IMR-90 (cell line): ENCODE measurements around the gene GJA4. TPM values are rescaled to one million over a fixed set of nuclear protein-coding genes. Genes with fewer than 3 reads are reported as not detected.

Source experiments
- ATAC-seq: fragments of 200-7000 bp; cut with Tn5 transposase; 2 replicates; pipeline ENCODE4 v1.9.1; 2020; ENCODE audit warnings: low read depth, mild to moderate bottlenecking, moderate library complexity
- BruUV-seq: library from RNA; stranded (reverse); fragments of 400-500 nt; replicated peaks from 2 replicates; lab custom pipeline; 2021; lab: Mats Ljungman, UMichigan
- CTCF ChIA-PET: fragments of 300-600 bp; formaldehyde crosslinking; extraction: SDS; loops from one replicate; lab custom pipeline; 2021; ENCODE audit warnings: antibody characterized with exemption; lab: Yijun Ruan, JAX
- POLR2A ChIA-PET: fragments of 300-600 bp; sonication (Branson Sonifier 250); formaldehyde crosslinking; loops from one replicate; lab custom pipeline; 2022; ENCODE audit warnings: antibody characterized with exemption; ENCODE audit not compliant: unreplicated experiment; lab: Charles Lee
- DNase-seq: peaks from one replicate; pipeline ENCODE4 v3.0.0; 2013
- H2AFZ ChIP-seq: replicated peaks from 2 replicates; pipeline ENCODE3; 2013; ENCODE audit warnings: low read length, mild to moderate bottlenecking; ENCODE audit not compliant: poor library complexity
- H2AK5ac ChIP-seq: 2 replicates; pipeline ENCODE4 v1.6.1; 2013; ENCODE audit warnings: low read depth, low read length, inconsistent platforms
- H2AK9ac ChIP-seq: replicated peaks from 2 replicates; pipeline ENCODE3; 2013; ENCODE audit warnings: mild to moderate bottlenecking, low read depth, low read length, moderate library complexity; ENCODE audit not compliant: poor library complexity
- H2BK120ac ChIP-seq: 2 replicates; pipeline ENCODE4 v1.6.1; 2013; ENCODE audit warnings: low read depth, low read length, inconsistent platforms
- H2BK15ac ChIP-seq: 3 replicates; pipeline ENCODE4 v1.6.1; 2013; ENCODE audit warnings: low read depth, low read length, inconsistent platforms
- H2BK20ac ChIP-seq: 2 replicates; pipeline ENCODE4 v1.6.1; 2013; ENCODE audit warnings: low read depth, mild to moderate bottlenecking, inconsistent platforms, low read length, moderate library complexity
- H2BK5ac ChIP-seq: 2 replicates; pipeline ENCODE4 v1.6.1; 2013; ENCODE audit warnings: mild to moderate bottlenecking, low read depth, low read length, inconsistent platforms; ENCODE audit not compliant: poor library complexity, severe bottlenecking
- H3K14ac ChIP-seq: replicated peaks from 2 replicates; pipeline ENCODE4 v1.6.1; 2013; ENCODE audit warnings: low read depth, low read length, inconsistent platforms
- H3K18ac ChIP-seq: 2 replicates; pipeline ENCODE4 v1.6.1; 2013; ENCODE audit warnings: low read depth, low read length, control low read depth
- H3K23ac ChIP-seq: 2 replicates; pipeline ENCODE4 v1.6.1; 2013; ENCODE audit warnings: low read depth, low read length, inconsistent platforms
- H3K27ac ChIP-seq: 2 replicates; pipeline ENCODE4 v1.5.1; 2013; ENCODE audit warnings: mild to moderate bottlenecking, control low read depth, low read length; ENCODE audit not compliant: insufficient read depth
- H3K27me3 ChIP-seq: 2 replicates; pipeline ENCODE4 v1.6.1; 2013; ENCODE audit warnings: low read length; ENCODE audit not compliant: control insufficient read depth, insufficient read depth
- H3K36me3 ChIP-seq: 2 replicates; pipeline ENCODE4 v1.6.1; 2013; ENCODE audit warnings: low read length, mixed read lengths; ENCODE audit not compliant: control insufficient read depth, insufficient read depth
- H3K4ac ChIP-seq: 2 replicates; pipeline ENCODE4 v1.6.1; 2013; ENCODE audit warnings: low read depth, low read length, inconsistent platforms
- H3K4me1 ChIP-seq: 2 replicates; pipeline ENCODE4 v1.6.1; 2013; ENCODE audit warnings: low read length, mixed read lengths; ENCODE audit not compliant: control insufficient read depth, insufficient read depth
- H3K4me2 ChIP-seq: 2 replicates; pipeline ENCODE4 v1.6.1; 2013; ENCODE audit warnings: low read depth, mild to moderate bottlenecking, control low read depth, low read length, moderate library complexity
- H3K4me3 ChIP-seq: 2 replicates; pipeline ENCODE4 v1.5.1; 2013; ENCODE audit warnings: low read depth, mild to moderate bottlenecking, control low read depth, low read length, moderate library complexity; ENCODE audit not compliant: insufficient read depth
- H3K56ac ChIP-seq: 2 replicates; pipeline ENCODE4 v1.6.1; 2013; ENCODE audit warnings: low read length, inconsistent platforms; ENCODE audit not compliant: insufficient read depth; ENCODE audit errors: extremely low read depth
- H3K79me1 ChIP-seq, 2 experiments: 2 replicates each; pipeline ENCODE4 v1.6.1; 2013; ENCODE audit warnings: low read length in 2 of 2, inconsistent platforms in 1 of 2, low read depth in 1 of 2
- H3K9ac ChIP-seq: 2 replicates; pipeline ENCODE4 v1.6.1; 2013; ENCODE audit warnings: low read depth, low read length, control low read depth
- H3K9me1 ChIP-seq: 2 replicates; pipeline ENCODE4 v1.6.1; 2013; ENCODE audit warnings: low read length, inconsistent platforms; ENCODE audit not compliant: insufficient read depth
- H3K9me3 ChIP-seq: 2 replicates; pipeline ENCODE4 v1.6.1; 2013; ENCODE audit warnings: low read length; ENCODE audit not compliant: control insufficient read depth, insufficient read depth
- H4K20me1 ChIP-seq: 2 replicates; pipeline ENCODE4 v1.6.1; 2013; ENCODE audit warnings: low read length, inconsistent platforms; ENCODE audit not compliant: insufficient read depth
- H4K5ac ChIP-seq: 2 replicates; pipeline ENCODE4 v1.6.1; 2013; ENCODE audit warnings: mild to moderate bottlenecking, low read depth, low read length, control low read depth
- H4K8ac ChIP-seq, 2 experiments: 2 replicates each; pipeline ENCODE4 v1.6.1; 2013; ENCODE audit warnings: low read depth in 2 of 2, low read length in 2 of 2, control low read depth in 1 of 2, inconsistent platforms in 1 of 2
- H4K91ac ChIP-seq: 2 replicates; pipeline ENCODE4 v1.6.1; 2013; ENCODE audit warnings: low read depth, low read length, inconsistent platforms; ENCODE audit not compliant: insufficient read depth
- CTCF ChIP-seq: conservative IDR thresholded peaks from 2 replicates; pipeline ENCODE4 v1.5.1; 2012; ENCODE audit warnings: mild to moderate bottlenecking, low read depth, low read length, improper control_type of control experiment
- NFE2L2 ChIP-seq: fragments of 150-350 bp; IDR thresholded peaks from 2 replicates; pipeline ENCODE4 v1.6.1; 2016; ENCODE audit warnings: low read depth, mild to moderate bottlenecking, low read length
- WGBS, 2 experiments: methylation state at CpG; one replicate each; pipeline versions ENCODE4 v1.1.5 to v1.1.7; 2013; ENCODE audit warnings: missing lambda C conversion rate in 2 of 2; ENCODE audit not compliant: insufficient read length in 1 of 2; ENCODE audit errors: extremely low coverage in 2 of 2; 5-methylcytosine and 5-hydroxymethylcytosine counted together
- dilution Hi-C: fragments of 300-500 bp; cut with HindIII; formaldehyde crosslinking; loops from one replicate; pipeline ENCODE4 v1.14.3; 2018; ENCODE audit warnings: low sequenced_read_pairs; ENCODE audit not compliant: unreplicated experiment
- in situ Hi-C: fragments of 300-500 bp; cut with MboI; formaldehyde crosslinking; loops from 3 replicates; pipeline ENCODE4 v1.14.3; 2019; ENCODE audit warnings: low sequenced_read_pairs, inconsistent platforms, mixed read lengths
- intact Hi-C: fragments of 100-400 bp; cut with micrococcal nuclease; formaldehyde crosslinking; loops from 2 replicates; pipeline ENCODE4 v1.10.0; 2022
- polyA plus RNA-seq, 3 experiments: library from polyadenylated mRNA; depleted of rRNA; stranded (reverse); fragments of >200 nt; gene quantifications; 2 replicates each; pipeline ENCODE4 v1.2.3, GENCODE V29; 2012; ENCODE audit warnings: low replicate concordance in 1 of 3
- total RNA-seq: library from RNA; depleted of rRNA; stranded (reverse); fragments of >200 nt; gene quantifications from 2 replicates; pipeline ENCODE4 v1.2.3, GENCODE V29; 2012

The GJA4 gene
- total and polyA plus RNA-seq, 2 of the 4 experiments (the other 2 are of a cell fraction) = not detected

GRCh38 chr1:34750610-34751009, 42.2 kb upstream of the GJA4 start:
- no peaks in the 10 kb centered on the region for H3K4me1 ChIP-seq
- no peak overlapping the region for H3K14ac ChIP-seq
- H3K27me3 ChIP-seq = no peaks in the 10 kb centered on the region; the same call in 1 of the 2 replicates
- H4K8ac ChIP-seq = no peak overlapping the region
- BruUV-seq = no TSS peak
- ATAC-seq (no peak), DNase-seq (no peak)
- no peaks in the 10 kb centered on the region for H3K36me3 ChIP-seq
- no peak overlapping the region for H3K9ac ChIP-seq
- no peak overlapping the region for H2BK15ac ChIP-seq
- no peak overlapping the region for H3K18ac ChIP-seq
- dilution Hi-C loops (no loop called here), in situ Hi-C loops (no loop called here), intact Hi-C loops (no loop called here)
- H3K79me1 ChIP-seq = no peaks in the 10 kb centered on the region
- no peak overlapping the region for H4K91ac ChIP-seq
- H3K56ac ChIP-seq = no peak overlapping the region
- H2AFZ ChIP-seq = no peak overlapping the region
- WGBS, 2 experiments = 72% methylated on average over 5 of the region's 5 CpGs; no CpG with 5 or more reads in 1 of the 2 experiments
- H3K23ac ChIP-seq = no peak overlapping the region
- H2AK5ac ChIP-seq = no peak overlapping the region
- POLR2A ChIA-PET = no interaction called here
- no peak overlapping the region for H2BK5ac ChIP-seq
- H3K27ac ChIP-seq = no peak overlapping the region
- H3K4me2 ChIP-seq = no peak overlapping the region
- no peak overlapping the region for H4K5ac ChIP-seq
- H3K4me3 ChIP-seq = no peak overlapping the region
- H3K9me3 ChIP-seq = no peaks in the 10 kb centered on the region
- H2BK120ac ChIP-seq = no peak overlapping the region
- H4K20me1 ChIP-seq = no peaks in the 10 kb centered on the region
- no peak overlapping the region for H2AK9ac ChIP-seq
- CTCF ChIA-PET = interaction anchor here (1.2 kb wide), 1 partner anchor 8 kb away, joined by 5 read pairs; no protein-coding TSS in a partner anchor
- no peak overlapping the region for H2BK20ac ChIP-seq
- TF ChIP-seq NFE2L2 (peak; percentile 44; the same call in 1 of the 2 replicates), CTCF (no peak)
- H3K4ac ChIP-seq = no peak overlapping the region
- no peaks in the 10 kb centered on the region for H3K9me1 ChIP-seq
